Tibial nerve (tissue), 3 donors: ENCODE measurements around the gene POLR3GL.

ENCODE experiments used
- POLR2A ChIP-seq, 2 donors: fragments of 450-650 bp; IDR thresholded peaks; one replicate each; pipeline ENCODE4 v1.6.1; 2017; ENCODE audit warnings: antibody characterized with exemption in 2 of 2, mild to moderate bottlenecking in 2 of 2, moderate library complexity in 2 of 2
- TF ChIP-seq, protein P1 (sequence below), 5 experiments: fragments of 200-600 bp in 3 of 5; fragments of 450-650 bp in 2 of 5; sonication (generic) in 3 of 5; IDR thresholded peaks; one replicate each; pipeline ENCODE4 v1.5.1; 2016 to 2019; ENCODE audit warnings: antibody characterized with exemption in 5 of 5, mild to moderate bottlenecking in 3 of 5, moderate library complexity in 2 of 5

GRCh38 chr1:145986551-145986950 is 22.1 kb downstream of the POLR3GL start:
- TF ChIP-seq, protein P1, sequence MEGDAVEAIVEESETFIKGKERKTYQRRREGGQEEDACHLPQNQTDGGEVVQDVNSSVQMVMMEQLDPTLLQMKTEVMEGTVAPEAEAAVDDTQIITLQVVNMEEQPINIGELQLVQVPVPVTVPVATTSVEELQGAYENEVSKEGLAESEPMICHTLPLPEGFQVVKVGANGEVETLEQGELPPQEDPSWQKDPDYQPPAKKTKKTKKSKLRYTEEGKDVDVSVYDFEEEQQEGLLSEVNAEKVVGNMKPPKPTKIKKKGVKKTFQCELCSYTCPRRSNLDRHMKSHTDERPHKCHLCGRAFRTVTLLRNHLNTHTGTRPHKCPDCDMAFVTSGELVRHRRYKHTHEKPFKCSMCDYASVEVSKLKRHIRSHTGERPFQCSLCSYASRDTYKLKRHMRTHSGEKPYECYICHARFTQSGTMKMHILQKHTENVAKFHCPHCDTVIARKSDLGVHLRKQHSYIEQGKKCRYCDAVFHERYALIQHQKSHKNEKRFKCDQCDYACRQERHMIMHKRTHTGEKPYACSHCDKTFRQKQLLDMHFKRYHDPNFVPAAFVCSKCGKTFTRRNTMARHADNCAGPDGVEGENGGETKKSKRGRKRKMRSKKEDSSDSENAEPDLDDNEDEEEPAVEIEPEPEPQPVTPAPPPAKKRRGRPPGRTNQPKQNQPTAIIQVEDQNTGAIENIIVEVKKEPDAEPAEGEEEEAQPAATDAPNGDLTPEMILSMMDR (IDR thresholded peaks at IDR 0.05) = no peak
- no peak for TF ChIP-seq POLR2A (IDR thresholded peaks at IDR 0.05)
